K562 treated with DMSO at 1 percent for 48 hours (cell line): ENCODE results near the gene ARFGEF3. TPM values are rescaled to one million over a fixed set of nuclear protein-coding genes. Genes with fewer than 3 reads are reported as not detected.

ENCODE experiments used
- total RNA-seq: library from RNA; unstranded; fragments of 300-600 nt; gene quantifications from 2 replicates; pipeline ENCODE4 v1.2.3, GENCODE V29; 2022; ENCODE audit warnings: low replicate concordance; ENCODE audit errors: extremely low read depth

The ARFGEF3 gene
- not detected in 2 replicates for total RNA-seq

GRCh38 chr6:138161338-138162110 is at the start of gene ARFGEF3:
ARFGEF3 (plus strand) TSS chr6:138161939; CDS start chr6:138162087, 148 bp downstream.

GRCh38 chr6:138218449-138218848 is 56.7 kb downstream of the ARFGEF3 start, which contains the start of gene PBOV1:
PBOV1 (minus strand) TSS chr6:138218491; CDS start chr6:138218395, 96 bp downstream.

GRCh38 chr6:138377844-138378243 is 216.1 kb downstream of the ARFGEF3 start, which contains the start of gene SMIM28:
SMIM28 (plus strand) TSS chr6:138377905; CDS start chr6:138378073, 168 bp downstream.

Other genes with a start within 250 kb of the ARFGEF3 start
- not detected in 2 replicates for gene PERP, start 54.5 kb upstream of the ARFGEF3 start, total RNA-seq
- gene PBOV1, start 56.6 kb downstream of the ARFGEF3 start, total RNA-seq, result not detected in 2 replicates
- not detected in 2 replicates for gene SMIM28, start 216.0 kb downstream of the ARFGEF3 start, total RNA-seq
- gene HEBP2, start 242.3 kb downstream of the ARFGEF3 start, total RNA-seq, result not detected in 2 replicates